HUES6 (cell line): Measurements from ENCODE around the gene MIGA1.

Experiments
- H3K27ac ChIP-seq: 2 replicates; pipeline ENCODE4 v1.7.0; 2013; ENCODE audit warnings: low read depth, mild to moderate bottlenecking, low read length, inconsistent platforms
- H3K27me3 ChIP-seq: 2 replicates; pipeline ENCODE4 v1.6.1; 2013; ENCODE audit warnings: low read length; ENCODE audit not compliant: control insufficient read depth, insufficient read depth
- H3K36me3 ChIP-seq: 2 replicates; pipeline ENCODE4 v1.6.1; 2013; ENCODE audit warnings: low read length; ENCODE audit not compliant: control insufficient read depth, insufficient read depth
- H3K4me1 ChIP-seq: 2 replicates; pipeline ENCODE4 v1.6.1; 2013; ENCODE audit warnings: low read length; ENCODE audit not compliant: control insufficient read depth, insufficient read depth
- H3K4me3 ChIP-seq: 2 replicates; pipeline ENCODE4 v1.5.1; 2013; ENCODE audit warnings: low read depth, low read length
- H3K9ac ChIP-seq: one replicate; pipeline ENCODE4 v1.6.1; 2013; ENCODE audit warnings: mild to moderate bottlenecking, low read length
- H3K9me3 ChIP-seq: 2 replicates; pipeline ENCODE4 v1.6.1; 2013; ENCODE audit warnings: low read depth, low read length; ENCODE audit not compliant: control insufficient read depth, insufficient read depth

MIGA1 gene

GRCh38 chr1:77850082-77850481, 70.6 kb downstream of the MIGA1 start:
- H3K27me3 ChIP-seq: no peaks in the 10 kb centered on the region
- no peaks in the 10 kb centered on the region for H3K4me1 ChIP-seq
- peaks cover 3% of the 10 kb centered on the region; the same call in 1 of the 2 replicates for H3K9me3 ChIP-seq
- no peak overlapping the region for H3K4me3 ChIP-seq
- no peak overlapping the region for H3K27ac ChIP-seq
- no peak overlapping the region for H3K9ac ChIP-seq
- no peaks in the 10 kb centered on the region for H3K36me3 ChIP-seq

DNA sequence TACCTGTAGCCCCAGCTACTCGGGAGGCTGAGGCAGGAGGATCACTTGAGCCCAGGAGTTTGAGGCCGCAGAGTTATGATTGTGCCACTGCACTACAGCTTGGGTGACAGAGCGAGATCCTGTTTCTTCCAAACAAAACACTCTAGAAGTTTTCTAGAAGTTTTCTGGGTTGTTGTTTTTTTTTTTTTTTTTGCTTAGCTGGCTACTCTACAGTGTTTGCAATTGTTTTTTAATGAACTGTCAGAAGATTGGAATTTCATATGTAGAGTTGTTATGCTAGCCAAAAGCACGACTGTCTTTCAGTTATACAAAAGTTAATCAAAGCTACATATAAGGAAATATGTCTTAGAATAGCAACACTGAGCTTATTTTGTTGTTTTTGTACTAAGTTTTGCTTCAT, 78.1 kb downstream of the MIGA1 start:
- Histone ChIP-seq H3K4me1 (no peaks in the 10 kb centered on the region), H3K27ac (no peak overlapping the region), H3K36me3 (no peaks in the 10 kb centered on the region), H3K27me3 (no peaks in the 10 kb centered on the region), H3K9ac (no peak overlapping the region), H3K9me3 (peaks cover 6% of the 10 kb centered on the region; the same call in 1 of the 2 replicates), H3K4me3 (no peak overlapping the region)

DNA sequence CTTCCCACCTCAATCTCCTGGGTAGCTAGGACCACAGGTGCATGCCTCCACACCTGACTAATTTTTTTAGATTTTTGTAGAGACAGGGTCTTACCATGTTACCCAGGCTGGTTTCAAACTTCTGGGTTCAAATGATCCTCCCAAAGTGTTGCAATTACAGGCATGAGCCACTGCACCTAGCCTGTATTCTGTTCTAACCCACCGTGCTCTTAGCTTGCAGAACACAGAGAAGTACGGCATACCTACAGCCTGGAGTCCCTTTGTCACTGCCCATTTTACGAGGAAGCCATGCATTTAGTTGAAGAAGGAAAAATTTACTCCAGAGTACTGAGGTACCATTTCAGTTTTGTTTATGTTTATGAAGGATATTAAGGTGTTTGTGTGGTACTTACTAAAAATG, 79.3 kb downstream of the MIGA1 start:
- Histone ChIP-seq H3K9me3 (peaks cover 6% of the 10 kb centered on the region; the same call in 1 of the 2 replicates), H3K36me3 (no peaks in the 10 kb centered on the region), H3K27me3 (no peaks in the 10 kb centered on the region), H3K4me3 (no peak overlapping the region), H3K9ac (no peak overlapping the region), H3K27ac (no peak overlapping the region), H3K4me1 (no peaks in the 10 kb centered on the region)

DNA sequence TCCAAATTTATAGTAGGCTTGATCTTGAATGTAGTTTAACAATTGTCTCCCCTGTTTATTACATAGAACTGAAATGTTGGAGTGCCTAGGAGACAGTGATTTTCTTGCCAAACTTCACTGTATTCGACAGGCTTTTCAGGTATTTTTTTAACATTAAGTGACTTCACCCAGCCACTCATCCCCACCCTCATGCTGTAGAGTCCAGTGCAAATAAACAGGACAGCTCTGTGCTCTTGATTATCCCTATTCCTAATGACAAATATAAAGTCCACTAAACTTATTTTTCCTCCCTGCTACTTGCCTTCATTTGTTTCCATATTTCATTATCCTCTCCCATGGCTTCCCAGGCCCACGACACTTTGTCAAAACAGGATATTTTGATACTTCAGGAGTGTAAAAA, 79.8 kb downstream of the MIGA1 start:
- Histone ChIP-seq H3K9ac (no peak overlapping the region), H3K27me3 (no peaks in the 10 kb centered on the region), H3K4me3 (no peak overlapping the region), H3K27ac (no peak overlapping the region), H3K4me1 (no peaks in the 10 kb centered on the region), H3K36me3 (no peaks in the 10 kb centered on the region), H3K9me3 (peaks cover 6% of the 10 kb centered on the region; the same call in 1 of the 2 replicates)

GRCh38 chr1:77866296-77866695, 86.8 kb downstream of the MIGA1 start:
- Histone ChIP-seq H3K4me1 (0 out of 2 replicates have a peak, but pooled peaks cover 3% of the 10 kb centered on the region), H3K9me3 (no peaks in the 10 kb centered on the region), H3K27ac (no peak overlapping the region), H3K27me3 (no peaks in the 10 kb centered on the region), H3K4me3 (no peak overlapping the region), H3K36me3 (peaks cover 8% of the 10 kb centered on the region), H3K9ac (no peak overlapping the region)

DNA sequence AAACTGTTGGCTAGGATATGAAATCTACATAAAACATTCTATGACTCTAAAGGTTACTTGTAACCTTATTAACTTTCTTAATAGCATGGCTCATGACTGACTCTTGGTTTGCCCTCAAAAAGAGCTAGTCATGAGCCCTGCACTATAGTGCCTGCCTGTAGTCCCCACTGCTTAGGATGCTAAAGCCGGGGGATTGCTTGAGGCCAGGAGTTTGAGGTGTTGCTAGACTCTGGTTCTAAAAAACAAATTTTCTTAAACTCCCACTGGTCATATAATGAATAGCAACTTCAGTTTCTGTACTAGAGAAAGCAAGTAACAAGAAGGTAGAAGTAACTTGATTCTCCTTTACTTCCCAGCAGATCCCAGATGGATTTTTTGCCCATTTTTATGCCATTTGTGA, 93.2 kb downstream of the MIGA1 start:
- Histone ChIP-seq H3K36me3 (peaks cover 4% of the 10 kb centered on the region; the same call in 1 of the 2 replicates), H3K4me3 (no peak overlapping the region), H3K27ac (no peak overlapping the region), H3K9ac (no peak overlapping the region), H3K9me3 (no peaks in the 10 kb centered on the region), H3K27me3 (no peaks in the 10 kb centered on the region), H3K4me1 (0 out of 2 replicates have a peak, but pooled peaks cover 3% of the 10 kb centered on the region)

GRCh38 chr1:77873461-77873860, 94.0 kb downstream of the MIGA1 start:
- Histone ChIP-seq H3K27me3 (no peaks in the 10 kb centered on the region), H3K36me3 (peaks cover 1% of the 10 kb centered on the region; the same call in 1 of the 2 replicates), H3K27ac (no peak overlapping the region), H3K9ac (no peak overlapping the region), H3K4me1 (0 out of 2 replicates have a peak, but pooled peaks cover 1% of the 10 kb centered on the region), H3K4me3 (no peak overlapping the region), H3K9me3 (no peaks in the 10 kb centered on the region)

GRCh38 chr1:77874804-77875445, 95.5 kb downstream of the MIGA1 start:
- Histone ChIP-seq H3K27me3 (no peaks in the 10 kb centered on the region), H3K27ac (no peak overlapping the region), H3K9me3 (no peaks in the 10 kb centered on the region), H3K9ac (no peak overlapping the region), H3K4me3 (no peak overlapping the region), H3K36me3 (no peaks in the 10 kb centered on the region), H3K4me1 (no peaks in the 10 kb centered on the region)

- Histone ChIP-seq H3K9ac (no peak overlapping the region), H3K27me3 (no peaks in the 10 kb centered on the region), H3K27ac (no peak overlapping the region), H3K4me1 (no peaks in the 10 kb centered on the region), H3K4me3 (no peak overlapping the region), H3K36me3 (no peaks in the 10 kb centered on the region), H3K9me3 (no peaks in the 10 kb centered on the region)
Observed at GRCh38 chr1:77876884-77877283, 97.4 kb downstream of the MIGA1 start.

DNA sequence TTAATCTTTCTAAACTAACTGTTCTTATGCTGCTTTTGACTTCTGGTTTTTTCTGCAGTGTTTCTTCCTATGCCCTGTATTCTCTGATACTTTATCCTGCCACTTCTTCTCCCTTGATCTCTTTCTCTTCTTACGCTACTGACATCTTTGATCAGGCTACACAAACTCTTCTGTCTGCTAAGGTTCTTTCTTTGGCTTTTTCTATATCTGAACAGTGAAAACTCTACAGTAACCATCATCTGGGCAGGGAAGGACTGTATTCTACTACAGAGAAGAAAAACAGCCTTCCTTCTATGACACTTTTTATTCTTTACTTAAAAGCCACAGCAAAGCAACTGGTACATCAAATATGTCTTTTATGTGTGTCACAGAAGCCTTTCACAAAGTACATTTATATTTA, 101.6 kb downstream of the MIGA1 start:
- Histone ChIP-seq H3K4me3 (no peak overlapping the region), H3K27me3 (no peaks in the 10 kb centered on the region), H3K36me3 (no peaks in the 10 kb centered on the region), H3K9ac (no peak overlapping the region), H3K9me3 (no peaks in the 10 kb centered on the region), H3K27ac (no peak overlapping the region), H3K4me1 (no peaks in the 10 kb centered on the region)

DNA sequence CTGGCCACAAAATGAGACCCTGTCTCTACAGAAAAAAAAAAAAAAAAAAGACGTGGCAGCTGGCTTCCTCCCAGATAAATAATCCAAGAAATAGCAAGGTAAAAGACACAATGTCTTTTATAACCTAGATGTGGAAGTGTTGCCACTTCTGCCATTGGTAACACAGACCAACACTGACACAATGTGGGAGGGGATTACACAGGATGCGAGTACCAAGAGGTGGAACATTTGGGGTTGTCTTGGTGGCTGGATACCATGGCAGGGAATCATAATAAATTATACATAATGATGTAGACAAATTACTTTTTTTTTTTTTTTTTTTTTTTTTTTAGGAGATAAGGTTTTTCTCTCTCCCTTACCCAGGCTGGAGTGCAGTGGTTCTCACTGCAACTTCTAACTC, 103.0 kb downstream of the MIGA1 start:
- Histone ChIP-seq H3K4me3 (no peak overlapping the region), H3K9me3 (no peaks in the 10 kb centered on the region), H3K9ac (no peak overlapping the region), H3K36me3 (no peaks in the 10 kb centered on the region), H3K27ac (no peak overlapping the region), H3K4me1 (no peaks in the 10 kb centered on the region), H3K27me3 (no peaks in the 10 kb centered on the region)
